C4-2B (cell line): ENCODE data around the gene ZEB2.

Source experiments
- H3K27ac ChIP-seq: fragments of 450-650 bp; 2 replicates; pipeline ENCODE4 v1.5.1; 2017
- ZFX ChIP-seq: fragments of 450-650 bp; IDR thresholded peaks from 2 replicates; pipeline ENCODE4 v1.6.1; 2017
- TF ChIP-seq, protein P1 (sequence below): fragments of 450-650 bp; conservative IDR thresholded peaks from 2 replicates; pipeline ENCODE4 v1.5.1; 2017; ENCODE audit warnings: mild to moderate bottlenecking

Gene ZEB2

GRCh38 chr2:144468823-144469595, 50.9 kb downstream of the ZEB2 start:
- H3K27ac ChIP-seq = no peak overlapping the region
- TF ChIP-seq, protein P1, sequence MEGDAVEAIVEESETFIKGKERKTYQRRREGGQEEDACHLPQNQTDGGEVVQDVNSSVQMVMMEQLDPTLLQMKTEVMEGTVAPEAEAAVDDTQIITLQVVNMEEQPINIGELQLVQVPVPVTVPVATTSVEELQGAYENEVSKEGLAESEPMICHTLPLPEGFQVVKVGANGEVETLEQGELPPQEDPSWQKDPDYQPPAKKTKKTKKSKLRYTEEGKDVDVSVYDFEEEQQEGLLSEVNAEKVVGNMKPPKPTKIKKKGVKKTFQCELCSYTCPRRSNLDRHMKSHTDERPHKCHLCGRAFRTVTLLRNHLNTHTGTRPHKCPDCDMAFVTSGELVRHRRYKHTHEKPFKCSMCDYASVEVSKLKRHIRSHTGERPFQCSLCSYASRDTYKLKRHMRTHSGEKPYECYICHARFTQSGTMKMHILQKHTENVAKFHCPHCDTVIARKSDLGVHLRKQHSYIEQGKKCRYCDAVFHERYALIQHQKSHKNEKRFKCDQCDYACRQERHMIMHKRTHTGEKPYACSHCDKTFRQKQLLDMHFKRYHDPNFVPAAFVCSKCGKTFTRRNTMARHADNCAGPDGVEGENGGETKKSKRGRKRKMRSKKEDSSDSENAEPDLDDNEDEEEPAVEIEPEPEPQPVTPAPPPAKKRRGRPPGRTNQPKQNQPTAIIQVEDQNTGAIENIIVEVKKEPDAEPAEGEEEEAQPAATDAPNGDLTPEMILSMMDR = no peak
- no peak for TF ChIP-seq ZFX

DNA sequence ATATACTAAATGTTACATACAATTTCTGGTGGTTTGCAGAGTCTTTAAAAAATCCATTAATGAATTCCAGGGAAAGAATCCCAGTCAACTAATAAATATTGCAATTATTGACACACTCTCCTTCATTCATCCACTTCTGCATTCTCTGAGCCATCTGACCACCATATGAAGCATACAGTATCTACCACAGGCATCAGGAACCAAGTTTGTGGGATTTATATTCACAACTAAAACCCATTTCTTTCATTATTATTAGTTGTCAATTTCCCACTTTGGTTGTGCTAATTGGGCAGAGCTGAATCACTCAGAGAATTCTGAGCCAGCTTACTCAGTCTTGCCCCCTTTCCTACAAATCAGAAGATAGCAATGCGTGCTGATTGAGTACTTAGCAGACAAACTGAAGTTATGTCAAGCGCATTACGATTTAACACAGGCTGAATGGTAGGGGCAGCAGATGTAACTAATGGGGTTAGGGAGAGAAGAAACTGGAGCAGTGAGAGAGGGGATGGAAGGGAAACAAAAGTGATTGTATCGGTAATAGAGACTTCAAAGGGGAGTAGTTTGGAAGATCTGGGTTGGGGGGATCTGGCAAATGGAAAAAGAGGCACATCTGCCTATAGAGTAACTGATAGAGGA, 52.3 kb downstream of the ZEB2 start:
- no peak for TF ChIP-seq ZFX
- TF ChIP-seq, protein P1 = no peak
- no peak overlapping the region for H3K27ac ChIP-seq

DNA sequence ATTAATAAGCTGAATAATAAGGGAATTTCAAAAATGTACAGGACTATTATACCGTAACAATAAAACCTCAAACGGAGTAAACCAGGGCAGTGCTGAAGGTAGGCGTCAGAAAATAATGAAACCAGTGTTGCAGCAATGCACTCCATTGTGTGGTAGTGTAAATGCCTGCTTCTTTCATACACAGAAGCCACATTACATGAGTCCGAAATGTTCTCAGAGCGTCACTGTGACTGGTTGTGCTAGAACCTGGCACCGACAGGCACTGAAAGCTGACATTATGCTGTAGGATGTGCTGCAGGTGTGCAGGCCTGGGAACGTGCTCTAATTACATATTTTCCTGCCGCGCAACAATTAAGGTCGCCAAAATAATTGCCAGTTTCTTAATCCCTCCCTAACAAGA, 53.3 kb downstream of the ZEB2 start:
- H3K27ac ChIP-seq = no peak overlapping the region
- TF ChIP-seq, protein P1 = no peak
- no peak for TF ChIP-seq ZFX

DNA sequence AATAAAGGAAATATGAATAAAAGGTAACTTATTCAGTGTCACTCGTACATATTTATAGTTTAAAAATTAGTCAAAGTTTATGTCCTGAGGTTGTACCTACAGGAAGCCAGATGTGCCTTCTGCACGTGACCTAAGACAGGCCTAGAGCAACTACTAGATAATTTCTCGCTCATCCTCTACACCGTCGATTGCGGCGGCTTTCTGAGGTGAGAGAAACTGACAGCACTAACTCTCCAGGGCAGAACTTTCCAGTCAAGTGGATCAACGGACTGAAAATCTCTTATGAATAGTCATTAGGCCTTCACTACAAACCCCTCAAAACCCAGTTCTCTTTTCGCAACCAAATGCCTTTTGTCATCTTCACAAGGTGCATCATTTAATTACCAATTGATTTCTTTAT, 54.2 kb downstream of the ZEB2 start:
- no peak overlapping the region for H3K27ac ChIP-seq
- TF ChIP-seq ZFX = no peak
- TF ChIP-seq, protein P1 = no peak

DNA sequence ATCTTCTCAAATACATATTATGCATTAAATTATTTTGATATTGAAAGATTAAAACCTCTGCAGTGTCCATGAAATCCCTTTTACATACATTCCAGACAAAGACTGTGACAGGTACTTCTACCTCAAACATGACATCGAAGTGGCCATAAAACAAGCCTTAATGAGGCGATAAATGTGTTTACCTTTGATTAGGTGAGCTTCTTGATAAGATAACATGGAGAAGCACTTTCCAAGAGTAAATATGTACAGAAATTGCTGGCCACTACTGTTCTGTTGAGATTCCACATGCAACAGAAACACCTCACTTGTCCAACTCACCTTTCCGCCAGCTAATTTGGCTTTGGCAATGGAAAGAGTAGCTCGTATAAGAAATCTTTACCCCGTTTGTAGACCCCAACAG, 55.2 kb downstream of the ZEB2 start:
- TF ChIP-seq, protein P1 = no peak
- no peak for TF ChIP-seq ZFX
- no peak overlapping the region for H3K27ac ChIP-seq

GRCh38 chr2:144463266-144463665, 56.7 kb downstream of the ZEB2 start:
- H3K27ac ChIP-seq = no peak overlapping the region
- TF ChIP-seq, protein P1 = no peak
- TF ChIP-seq ZFX = no peak

DNA sequence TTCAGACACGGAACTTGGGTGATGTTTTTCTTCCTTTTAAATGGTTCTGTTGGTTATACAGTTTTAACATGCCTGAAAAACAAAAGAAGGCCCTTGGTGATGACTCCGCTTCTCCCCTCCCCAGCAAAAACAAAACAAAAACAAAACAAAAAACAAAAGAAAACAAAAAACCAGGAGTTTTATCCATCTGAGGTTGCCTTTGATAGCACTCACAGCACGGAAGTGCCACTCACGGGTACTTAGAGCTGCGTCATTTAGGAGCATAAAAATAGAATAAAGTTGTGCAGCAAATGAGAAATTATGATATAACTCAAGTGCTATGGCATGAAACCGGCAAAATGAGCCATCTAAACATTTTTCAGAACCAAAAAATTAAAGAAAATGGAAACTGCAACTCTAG, 57.7 kb downstream of the ZEB2 start:
- H3K27ac ChIP-seq = no peak overlapping the region
- TF ChIP-seq ZFX = no peak
- TF ChIP-seq, protein P1 = no peak
